MCF 10A (cell line): ENCODE measurements around the gene ABHD16A. TPM values are rescaled to one million over a fixed set of nuclear protein-coding genes. Genes with fewer than 3 reads are reported as not detected.
"Not testable (repeated sequence)": the region's sequence is repeated elsewhere in the genome, so short reads cannot be mapped to it uniquely, and the experiment has no call there.

ENCODE experiments used
- BruUV-seq: library from RNA; stranded (reverse); fragments of 400-500 nt; replicated peaks from 2 replicates; lab custom pipeline; 2021; lab: Mats Ljungman, UMichigan
- CTCF ChIA-PET: fragments of 300-600 bp; sonication (Branson Sonifier 250); formaldehyde crosslinking; extraction: SDS; loops from one replicate; lab custom pipeline; 2021; ENCODE audit warnings: antibody characterized with exemption, inconsistent platforms; lab: Yijun Ruan, JAX
- POLR2A ChIA-PET: fragments of 300-600, 350-650 bp; sonication (Branson Sonifier 250); formaldehyde crosslinking; extraction: SDS; loops from one replicate; lab custom pipeline; 2020; ENCODE audit warnings: antibody characterized with exemption, inconsistent platforms; lab: Yijun Ruan, JAX
- DNase-seq: peaks from one replicate; pipeline ENCODE4 v3.0.0-alpha.2; 2018; ENCODE audit not compliant: unreplicated experiment
- H3K27ac Mint-ChIP-seq: one replicate; pipeline ENCODE4 v1.8.0; 2022; ENCODE audit warnings: mild to moderate bottlenecking, low read depth, mixed read lengths; ENCODE audit not compliant: unreplicated experiment
- H3K27me3 Mint-ChIP-seq: one replicate; pipeline ENCODE4 v1.8.0; 2022; ENCODE audit warnings: mixed read lengths; ENCODE audit not compliant: insufficient read depth, unreplicated experiment
- H3K36me3 Mint-ChIP-seq: one replicate; pipeline ENCODE4 v1.8.0; 2022; ENCODE audit warnings: mild to moderate bottlenecking, moderate library complexity, mixed read lengths; ENCODE audit not compliant: insufficient read depth, unreplicated experiment
- H3K4me1 Mint-ChIP-seq: one replicate; pipeline ENCODE4 v1.8.0; 2022; ENCODE audit warnings: mixed read lengths; ENCODE audit not compliant: insufficient read depth, unreplicated experiment
- H3K4me3 Mint-ChIP-seq: one replicate; pipeline ENCODE4 v1.8.0; 2022; ENCODE audit warnings: mild to moderate bottlenecking, moderate library complexity, mixed read lengths; ENCODE audit not compliant: unreplicated experiment
- H3K9me3 Mint-ChIP-seq: one replicate; pipeline ENCODE4 v1.8.0; 2022; ENCODE audit warnings: mixed read lengths; ENCODE audit not compliant: unreplicated experiment
- CTCF ChIP-seq: fragments of 200-600 bp; IDR thresholded peaks from one replicate; pipeline ENCODE4 v1.8.0; 2022; ENCODE audit warnings: antibody characterized with exemption, mild to moderate bottlenecking; ENCODE audit not compliant: unreplicated experiment
- intact Hi-C: fragments of 100-400 bp; cut with micrococcal nuclease; formaldehyde crosslinking; loops from 2 replicates; pipeline ENCODE4 v1.14.1; 2022
- total RNA-seq: library from RNA; stranded (reverse); gene quantifications from 2 replicates; pipeline ENCODE4 v1.2.3, GENCODE V29; 2022

Gene ABHD16A
- total RNA-seq, 1 experiment from 2014 or later = 32.1 TPM

- H3K36me3 Mint-ChIP-seq = no peaks in the 10 kb centered on the region
- H3K27me3 Mint-ChIP-seq = no peaks in the 10 kb centered on the region
- no peaks in the 10 kb centered on the region for H3K9me3 Mint-ChIP-seq
- DNase-seq = peak; percentile 18
- no TSS peak for BruUV-seq
- intact Hi-C loops = no loop called here
- H3K4me3 Mint-ChIP-seq = no peak overlapping the region
- no peak overlapping the region for H3K27ac Mint-ChIP-seq
- H3K4me1 Mint-ChIP-seq = peaks cover 7% of the 10 kb centered on the region
- ChIA-PET CTCF (interaction anchor here (0.5 to 2.1 kb wide), 3 partner anchors 17 to 1090 kb away, joined by 3 to 7 read pairs (median 3); no protein-coding TSS in a partner anchor), POLR2A (interaction anchor here (0.8 to 2.1 kb wide), 3 partner anchors 9 to 28 kb away, joined by 3 to 7 read pairs (median 5); partner anchors contain the start of genes ABHD16A and MSH5)
- no peak for TF ChIP-seq CTCF
These were observed 8.1 kb upstream of the ABHD16A start for GRCh38 chr6:31711233-31711632.

GRCh38 chr6:31710523-31711219 is 7.5 kb upstream of the ABHD16A start:
- intact Hi-C loops = no loop called here

GRCh38 chr6:31709157-31709556 is 6.0 kb upstream of the ABHD16A start:
- H3K4me1 Mint-ChIP-seq, H3K27me3 Mint-ChIP-seq, intact Hi-C loops: not testable (repeated sequence)

More at GRCh38 chr6:31710523-31711219, 7.5 kb upstream of the ABHD16A start:
- no peaks in the 10 kb centered on the region for H3K27me3 Mint-ChIP-seq
- peaks cover 7% of the 10 kb centered on the region for H3K4me1 Mint-ChIP-seq
- DNase-seq = no peak
- H3K9me3 Mint-ChIP-seq = no peaks in the 10 kb centered on the region
- ChIA-PET POLR2A (interaction anchor here (1.4 kb wide), 1 partner anchor 29 kb away, joined by 7 read pairs; the partner anchor contains the start of gene MSH5), CTCF (interaction anchor here (0.5 to 2.1 kb wide), 2 partner anchors 17 to 1090 kb away, joined by 3 to 7 read pairs; no protein-coding TSS in a partner anchor)
- H3K4me3 Mint-ChIP-seq = no peak overlapping the region
- no TSS peak for BruUV-seq
- no peak for TF ChIP-seq CTCF
- no peak overlapping the region for H3K27ac Mint-ChIP-seq
- no peaks in the 10 kb centered on the region for H3K36me3 Mint-ChIP-seq

DNA sequence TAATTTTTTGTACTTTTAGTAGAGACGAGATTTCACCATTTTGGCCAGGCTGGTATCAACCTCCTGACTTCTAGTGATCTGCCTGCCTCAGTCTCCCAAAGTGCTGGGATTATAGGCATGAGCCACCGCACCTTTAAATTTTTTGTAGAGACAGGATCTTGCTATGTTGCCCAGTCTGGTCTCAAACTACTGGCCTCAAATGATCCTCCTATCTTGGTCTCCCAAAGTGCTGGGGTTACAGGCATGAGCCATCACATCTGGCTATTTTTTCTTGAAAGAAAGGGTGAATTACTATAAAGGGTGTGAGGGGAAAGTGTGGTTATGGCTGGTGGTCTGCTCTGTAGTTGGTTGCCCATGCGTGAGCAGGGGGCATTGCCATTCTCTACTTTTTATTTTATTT is 5.1 kb upstream of the ABHD16A start:
- no peaks in the 10 kb centered on the region for H3K9me3 Mint-ChIP-seq
- peaks cover 10% of the 10 kb centered on the region for H3K4me1 Mint-ChIP-seq
- no peak overlapping the region for H3K4me3 Mint-ChIP-seq
- DNase-seq = no peak
- H3K27me3 Mint-ChIP-seq = no peaks in the 10 kb centered on the region
- ChIA-PET POLR2A (interaction anchor here (1.4 kb wide), 1 partner anchor 119 kb away, joined by 3 read pairs; the partner anchor contains the start of gene HSPA1B), CTCF (no interaction called here)
- BruUV-seq = no TSS peak
- intact Hi-C loops = no loop called here
- H3K27ac Mint-ChIP-seq = no peak overlapping the region
- TF ChIP-seq CTCF = no peak
- H3K36me3 Mint-ChIP-seq = peaks cover 3% of the 10 kb centered on the region

More at GRCh38 chr6:31709157-31709556, 6.0 kb upstream of the ABHD16A start:
- H3K27ac Mint-ChIP-seq, H3K36me3 Mint-ChIP-seq, DNase-seq, H3K4me3 Mint-ChIP-seq, BruUV-seq, H3K9me3 Mint-ChIP-seq: not testable (repeated sequence)
- POLR2A ChIA-PET = interaction anchor here (1.4 kb wide), 1 partner anchor 118 kb away, joined by 3 read pairs; the partner anchor contains the start of gene HSPA1B
- CTCF ChIA-PET = interaction anchor here (0.6 kb wide), 2 partner anchors 43 to 234 kb away, joined by 3 read pairs; partner anchors contain the start of gene CSNK2B
